Measurements from ENCODE around the gene SNX5.

Gene SNX5

GRCh38 chr20:17959257-17959627, 9.4 kb downstream of the SNX5 start:
- DNase-seq: no peak

GRCh38 chr20:17958373-17959256, 10.0 kb downstream of the SNX5 start:
- DNase-seq: no peak

DNA sequence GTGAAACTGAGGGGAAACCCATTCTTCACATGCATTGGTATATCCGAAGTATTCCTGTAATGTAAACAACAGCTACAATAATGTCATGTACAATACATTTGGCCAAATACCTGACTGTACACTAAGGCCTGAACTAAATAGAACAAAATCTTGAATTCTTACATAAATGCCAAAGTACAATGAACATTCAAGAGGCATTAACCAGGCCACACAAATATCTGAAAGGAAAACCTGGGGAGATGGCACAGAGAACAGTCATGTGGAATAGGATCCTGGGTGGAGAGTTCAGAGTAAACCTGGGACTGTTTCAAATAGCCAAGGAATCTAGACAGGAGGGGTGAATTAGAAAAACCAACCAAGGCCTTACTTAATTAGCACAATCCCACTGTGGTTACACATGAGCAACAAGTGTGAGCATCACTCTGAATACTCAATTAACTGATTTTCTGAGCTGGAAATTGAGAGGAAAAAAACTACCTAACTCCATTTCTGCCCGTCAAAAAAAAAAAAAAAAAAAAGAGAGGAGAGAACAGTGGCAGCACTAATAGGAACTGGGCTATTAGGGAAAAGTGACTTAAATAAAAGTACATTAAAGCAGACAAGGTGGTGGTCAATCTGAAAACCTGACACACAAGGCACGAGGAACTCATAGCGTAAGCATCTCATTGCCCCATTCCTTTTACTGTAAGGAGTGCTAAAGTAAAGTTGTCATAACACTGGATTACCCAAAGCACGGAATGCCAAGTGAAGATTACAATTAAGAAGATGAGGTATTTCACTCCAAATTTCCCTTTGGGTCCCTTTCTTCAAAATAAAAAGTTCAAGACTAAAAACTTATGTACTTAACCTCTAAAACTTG, 10.9 kb downstream of the SNX5 start:
- DNase-seq: no peak

DNA sequence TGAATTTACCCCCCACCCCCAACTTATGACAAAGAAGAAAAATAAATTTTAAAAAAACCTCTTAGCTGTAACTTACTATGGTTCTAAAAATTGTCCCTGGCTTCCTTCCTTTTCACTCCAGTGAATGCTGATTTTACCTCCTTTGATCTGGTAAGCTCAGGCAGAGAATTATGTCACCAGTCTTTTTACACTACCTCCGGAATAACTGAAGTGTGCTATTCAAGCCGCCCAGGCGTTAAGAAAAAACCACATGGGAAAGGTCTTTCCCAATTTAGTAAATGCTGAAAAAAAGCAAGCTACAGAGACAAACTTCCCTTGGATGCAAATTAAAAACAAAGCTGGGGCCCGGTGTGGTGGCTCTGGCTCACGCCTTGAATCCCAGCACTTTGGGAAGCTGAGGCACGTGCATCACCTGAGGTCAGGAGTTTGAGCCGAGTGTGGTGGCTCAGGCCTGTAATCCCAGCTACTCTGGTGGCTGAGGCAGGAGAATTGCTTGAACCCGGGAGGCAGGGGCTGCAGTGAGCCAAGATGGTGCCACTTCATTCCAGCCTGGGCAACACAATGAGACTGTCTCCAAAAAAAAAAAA, 12.4 kb downstream of the SNX5 start:
- DNase-seq: no peak

DNA sequence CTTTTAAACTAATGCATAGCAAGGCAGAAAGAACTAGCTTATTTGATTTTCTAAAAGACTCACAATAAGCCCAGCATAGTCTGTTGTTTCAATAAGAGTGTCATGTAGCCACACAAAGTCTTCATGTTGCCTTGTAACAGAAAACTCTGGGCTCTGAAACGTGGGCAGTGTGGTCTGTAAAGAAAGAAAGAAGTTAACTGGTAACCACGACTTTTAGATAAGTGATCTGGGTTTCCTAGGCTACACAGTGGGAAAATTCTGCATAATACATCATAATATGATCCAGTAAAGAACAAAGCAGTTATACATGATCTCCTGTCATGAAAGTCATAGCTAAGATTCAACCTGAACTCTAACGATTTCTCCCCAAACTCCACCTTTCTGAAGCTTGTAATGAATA, 13.3 kb downstream of the SNX5 start:
- DNase-seq: no peak

GRCh38 chr20:17953935-17954334, 14.7 kb downstream of the SNX5 start:
- DNase-seq: no peak

DNA sequence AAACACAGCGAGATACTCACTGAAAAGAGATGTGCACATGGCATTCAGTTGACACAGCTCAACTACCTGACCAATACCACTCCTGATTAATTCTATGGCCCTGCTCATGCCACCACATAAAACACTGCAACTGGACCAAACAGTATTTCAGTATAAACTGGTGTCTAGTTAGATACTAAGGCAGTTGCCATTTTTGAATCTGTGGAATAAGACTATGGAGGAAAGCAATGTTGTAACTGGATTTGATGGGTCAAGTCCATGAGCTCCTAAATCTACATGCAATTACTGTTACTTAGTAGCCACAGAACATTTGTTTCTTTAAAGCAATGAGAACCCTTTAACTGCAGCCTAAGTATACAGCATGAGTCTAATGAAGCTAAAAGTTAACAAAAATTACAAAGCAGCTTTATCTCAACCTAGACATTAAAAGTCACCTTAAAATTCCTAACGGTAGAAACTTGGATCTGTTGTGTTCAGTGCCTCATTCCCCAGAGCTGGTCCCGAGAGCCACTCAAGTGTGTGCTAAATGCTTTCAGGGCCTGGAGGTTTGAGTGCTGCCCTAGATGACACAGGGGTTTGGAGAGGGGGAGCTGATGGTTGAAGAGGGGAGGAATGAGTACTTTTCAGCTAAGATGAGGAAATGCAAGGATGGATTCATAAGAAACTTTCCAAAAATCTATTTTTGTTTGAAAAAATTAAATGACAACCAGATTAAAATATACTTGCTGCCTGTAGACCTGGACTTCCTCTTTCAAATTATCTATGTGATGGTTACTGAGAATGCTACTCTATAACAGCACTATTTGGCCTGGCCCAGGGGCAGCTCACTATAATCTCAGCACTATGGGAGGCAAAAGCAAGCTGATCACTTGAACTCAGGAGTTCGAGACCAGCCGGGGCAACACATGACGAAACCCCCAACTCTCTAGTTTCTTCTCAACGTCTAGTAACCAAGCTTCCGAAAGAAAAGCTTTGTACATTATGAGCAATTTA, 15.6 kb downstream of the SNX5 start:
- no peak for DNase-seq

GRCh38 chr20:17951323-17951722, 17.3 kb downstream of the SNX5 start:
- DNase-seq: no peak

DNA sequence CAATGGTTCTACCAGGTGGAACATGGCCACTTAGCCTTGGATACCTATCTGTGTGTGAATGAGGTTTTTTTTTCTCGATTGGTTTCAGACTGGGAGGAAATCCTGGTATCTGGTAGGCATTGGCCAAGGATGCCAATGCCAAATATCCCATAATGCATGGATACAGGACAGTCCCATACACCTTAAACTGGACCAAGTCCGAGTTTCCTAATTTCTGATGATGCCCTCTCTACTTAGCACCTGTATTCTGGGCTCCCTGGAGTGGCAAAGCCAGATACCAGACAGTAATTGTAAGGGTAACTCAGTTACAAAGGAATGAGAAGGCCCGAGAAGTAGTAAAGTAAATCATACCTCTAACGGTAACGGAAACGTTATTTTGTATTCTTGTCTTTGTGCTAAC, 17.9 kb downstream of the SNX5 start:
- no peak for DNase-seq

DNA sequence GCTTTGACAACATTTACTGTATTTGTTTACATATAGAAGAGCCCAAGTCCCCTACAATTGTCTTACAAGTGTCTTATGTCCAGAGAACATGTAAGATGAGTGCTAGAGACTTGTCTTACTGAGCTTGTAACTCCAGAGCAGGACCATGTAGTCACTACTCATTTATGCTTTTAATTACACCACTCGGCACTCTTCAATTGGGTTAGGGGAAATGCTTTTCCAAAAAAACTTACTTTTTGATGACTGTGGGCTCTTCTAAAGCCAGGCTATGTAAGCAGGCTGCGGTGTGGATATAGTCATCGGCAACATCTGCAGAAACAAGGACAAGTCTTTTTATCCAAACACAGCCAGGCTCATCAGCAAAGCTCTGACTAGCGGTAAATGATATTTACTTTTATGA, 18.7 kb downstream of the SNX5 start:
- no peak for DNase-seq

- no peak for DNase-seq
Observed at GRCh38 chr20:17948442-17948841, 20.2 kb downstream of the SNX5 start.

DNA sequence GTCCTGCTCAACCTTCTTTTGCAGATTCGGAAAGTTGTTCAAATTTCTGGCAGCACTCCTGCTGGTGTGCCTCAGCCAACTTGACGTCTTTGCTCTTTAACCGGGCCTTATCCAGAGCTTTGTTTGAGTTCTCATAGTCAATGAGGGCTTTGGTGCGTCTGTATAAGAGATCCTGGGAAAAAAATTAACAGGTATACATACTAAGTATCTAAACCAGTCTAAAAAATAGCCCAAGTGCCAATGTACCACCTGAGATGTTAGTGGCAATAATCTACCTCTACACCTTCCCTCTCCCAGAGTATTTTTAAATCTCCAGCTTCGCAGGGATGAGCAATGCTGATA, 21.1 kb downstream of the SNX5 start:
- no peak for DNase-seq

DNA sequence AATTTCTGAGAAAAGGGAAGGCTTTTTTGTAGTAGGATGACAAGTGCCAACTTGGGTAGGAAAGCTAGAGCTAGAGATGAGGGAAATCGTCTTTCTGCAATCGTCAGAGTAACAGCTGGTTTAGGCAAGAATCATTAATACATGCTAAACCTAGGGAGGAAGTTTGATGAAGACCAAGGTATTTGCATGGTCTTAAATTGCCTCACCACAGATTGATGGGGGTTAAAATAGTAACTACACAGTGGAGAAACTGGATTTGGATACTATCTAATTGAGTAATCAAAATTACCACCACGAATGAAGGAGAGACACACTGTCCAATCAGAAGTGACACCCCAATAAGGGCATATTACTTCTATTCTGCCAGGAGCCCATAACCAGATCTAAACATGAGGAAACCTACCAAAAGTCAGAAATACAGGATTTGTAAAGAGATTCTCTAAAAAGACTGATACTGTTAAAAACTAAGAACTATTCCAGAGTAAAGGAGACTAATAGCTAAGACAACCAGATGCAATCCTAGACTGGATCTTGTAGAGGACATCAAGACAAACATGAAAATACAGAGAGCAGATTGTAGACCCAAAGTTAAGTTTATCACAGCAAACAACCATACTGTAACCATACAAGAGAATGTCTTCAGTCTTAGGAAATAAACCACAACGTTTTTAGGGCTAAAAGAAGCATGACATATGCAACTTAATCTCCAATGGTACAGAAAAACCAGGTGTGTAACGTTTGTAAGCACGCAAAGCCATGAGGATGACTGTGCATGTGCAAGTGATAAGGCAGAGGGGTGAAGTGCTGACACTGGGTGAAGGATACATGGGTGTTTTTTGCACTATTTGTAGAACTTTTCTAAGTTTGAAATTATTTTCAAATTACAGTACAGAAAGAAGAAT, 21.8 kb downstream of the SNX5 start:
- DNase-seq: no peak

- DNase-seq: no peak
Observed at GRCh38 chr20:17946040-17946439, 22.6 kb downstream of the SNX5 start.

GRCh38 chr20:17944854-17945474, 23.6 kb downstream of the SNX5 start:
- no peak for DNase-seq

DNA sequence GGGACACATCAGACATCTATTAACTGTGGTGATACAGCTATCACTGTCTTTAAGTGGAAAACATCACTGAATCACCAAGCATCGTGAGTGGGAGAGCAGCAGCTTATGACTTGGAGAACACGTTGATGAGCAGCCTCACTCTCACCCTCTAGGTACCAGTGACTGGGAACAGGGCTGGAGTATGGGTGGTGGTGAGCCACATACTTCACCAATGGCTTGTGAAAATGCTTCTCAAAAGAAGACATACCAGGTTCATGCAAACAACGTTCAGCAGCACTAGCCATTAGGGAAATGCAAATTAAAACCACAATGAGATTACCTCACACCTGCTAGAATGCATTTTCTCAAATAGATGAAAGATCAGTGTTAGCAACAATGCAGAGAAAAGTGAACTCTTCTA, 25.3 kb downstream of the SNX5 start:
- no peak for DNase-seq

GRCh38 chr20:17941826-17942196, 26.8 kb downstream of the SNX5 start:
- no peak for DNase-seq

DNA sequence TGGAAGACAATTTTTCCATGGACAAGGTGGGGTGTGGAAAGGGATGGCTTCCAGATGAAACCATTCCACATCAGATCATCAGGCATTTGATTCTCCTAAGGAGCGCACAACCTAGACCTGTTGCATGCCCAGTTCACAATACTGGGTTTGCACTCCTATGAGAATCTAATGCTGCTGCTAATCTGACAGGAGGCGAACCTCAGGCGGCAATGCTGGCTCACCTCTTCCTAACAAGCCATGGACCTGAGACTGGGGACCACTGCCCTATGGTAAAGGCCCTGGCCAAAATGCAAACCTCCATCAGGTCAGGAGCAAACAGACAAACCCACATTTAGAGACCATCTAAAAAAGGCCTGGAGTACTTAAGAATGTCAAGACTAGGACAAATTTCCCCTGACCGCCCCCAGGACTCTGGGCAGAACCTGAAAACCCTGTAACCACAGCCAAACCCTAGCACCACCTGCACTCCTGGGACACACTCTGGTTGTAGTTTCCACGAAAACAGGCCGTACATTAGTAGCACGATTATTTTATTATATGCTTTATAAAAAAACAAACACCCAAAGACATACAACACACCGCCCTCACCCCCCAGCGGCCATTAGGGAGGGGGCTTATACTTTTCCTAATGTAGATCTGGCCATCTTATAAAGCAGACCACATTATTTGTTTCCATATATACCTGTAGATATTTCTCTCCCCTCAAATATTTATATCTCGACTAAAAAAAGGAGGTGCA, 27.3 kb downstream of the SNX5 start:
- no peak for DNase-seq

DNA sequence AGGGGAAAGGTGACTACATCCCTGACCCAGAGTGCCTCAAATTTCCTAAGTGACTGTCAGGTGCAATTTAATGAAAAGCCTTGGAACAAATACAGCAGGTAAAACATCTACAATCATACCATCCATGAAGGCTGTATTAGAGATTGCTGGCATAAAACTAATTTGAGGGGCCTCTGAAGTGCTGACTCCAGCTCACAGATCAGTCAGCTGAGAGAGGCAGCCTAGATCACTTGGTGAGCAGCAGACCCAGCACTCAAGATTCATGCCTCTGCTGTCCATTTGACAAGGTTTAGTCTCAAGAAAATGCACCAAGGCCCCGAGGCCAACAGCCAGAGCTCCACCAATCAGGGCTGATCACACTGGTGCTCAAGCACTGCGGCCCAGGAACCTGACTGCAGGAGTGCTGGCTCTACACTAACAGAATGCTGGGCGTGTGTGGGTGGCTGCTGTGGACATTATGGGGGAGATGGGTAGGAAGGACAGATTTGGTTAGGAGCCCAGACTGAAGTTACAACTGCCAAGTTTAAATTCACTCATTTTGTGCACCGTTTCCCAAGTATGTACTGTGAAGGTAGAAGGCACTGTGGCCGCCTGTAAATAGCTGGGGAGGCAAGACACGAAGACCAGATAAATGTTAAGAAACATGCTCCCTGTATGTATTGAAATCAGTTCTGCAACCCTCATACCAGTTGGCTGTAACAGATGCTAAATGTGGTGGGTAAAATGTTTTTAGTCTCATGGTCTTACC, 28.2 kb downstream of the SNX5 start:
- no peak for DNase-seq

Measured in activated naive CD4-positive, alpha-beta T cell (primary cell).